Testis (tissue), 2 donors: ENCODE results near the gene OCSTAMP.

ENCODE experiments used
- POLR2A ChIP-seq: fragments of 450-650 bp; IDR thresholded peaks from one replicate; pipeline ENCODE4 v1.6.1; 2017; ENCODE audit warnings: antibody characterized with exemption, mild to moderate bottlenecking, moderate library complexity
- TF ChIP-seq, protein P1 (sequence below), 3 experiments: fragments of 450-650 bp in 2 of 3; fragments of 200-600 bp in 1 of 3; sonication (generic) in 1 of 3; IDR thresholded peaks; one replicate each; pipeline ENCODE4 v1.5.1; 2016 to 2019; ENCODE audit warnings: antibody characterized with exemption in 3 of 3, mild to moderate bottlenecking in 2 of 3, moderate library complexity in 1 of 3

- TF ChIP-seq, protein P1, sequence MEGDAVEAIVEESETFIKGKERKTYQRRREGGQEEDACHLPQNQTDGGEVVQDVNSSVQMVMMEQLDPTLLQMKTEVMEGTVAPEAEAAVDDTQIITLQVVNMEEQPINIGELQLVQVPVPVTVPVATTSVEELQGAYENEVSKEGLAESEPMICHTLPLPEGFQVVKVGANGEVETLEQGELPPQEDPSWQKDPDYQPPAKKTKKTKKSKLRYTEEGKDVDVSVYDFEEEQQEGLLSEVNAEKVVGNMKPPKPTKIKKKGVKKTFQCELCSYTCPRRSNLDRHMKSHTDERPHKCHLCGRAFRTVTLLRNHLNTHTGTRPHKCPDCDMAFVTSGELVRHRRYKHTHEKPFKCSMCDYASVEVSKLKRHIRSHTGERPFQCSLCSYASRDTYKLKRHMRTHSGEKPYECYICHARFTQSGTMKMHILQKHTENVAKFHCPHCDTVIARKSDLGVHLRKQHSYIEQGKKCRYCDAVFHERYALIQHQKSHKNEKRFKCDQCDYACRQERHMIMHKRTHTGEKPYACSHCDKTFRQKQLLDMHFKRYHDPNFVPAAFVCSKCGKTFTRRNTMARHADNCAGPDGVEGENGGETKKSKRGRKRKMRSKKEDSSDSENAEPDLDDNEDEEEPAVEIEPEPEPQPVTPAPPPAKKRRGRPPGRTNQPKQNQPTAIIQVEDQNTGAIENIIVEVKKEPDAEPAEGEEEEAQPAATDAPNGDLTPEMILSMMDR (IDR thresholded peaks at IDR 0.05) = peak; percentile 35 to 63 (median 58)
- TF ChIP-seq POLR2A = no peak
These were observed 29.4 kb downstream of the OCSTAMP start for GRCh38 chr20:46520976-46521579.
